Caki2 (cell line): ENCODE measurements around the gene SIRPA. TPM values are rescaled to one million over a fixed set of nuclear protein-coding genes. Genes with fewer than 3 reads are reported as not detected.
"Not testable (repeated sequence)": the region's sequence is repeated elsewhere in the genome, so short reads cannot be mapped to it uniquely, and the experiment has no call there.

Experiments used
- DNase-seq: peaks from one replicate; pipeline ENCODE4 v3.0.0-alpha.2; 2015; ENCODE audit warnings: low read depth
- in situ Hi-C: cut with HindIII; loops from 2 replicates; pipeline ENCODE4 v1.10.0; 2016; ENCODE audit warnings: low sequenced_read_pairs, low pct_unique_long_range_greater_than_20kb, mixed read lengths
- total RNA-seq: library from RNA; depleted of rRNA; stranded (reverse); fragments of >200 nt; shearing (Covaris generic); gene quantifications from 2 replicates; pipeline ENCODE4 v1.2.3, GENCODE V29; 2014; ENCODE audit warnings: low replicate concordance

Gene SIRPA
- total RNA-seq, 1 experiment from 2014 or later: 56.2 TPM

- in situ Hi-C loops: no loop called here
- peak; percentile 96 for DNase-seq
These were observed 25.0 kb downstream of the SIRPA start for GRCh38 chr20:1920252-1920651.

- in situ Hi-C loops: no loop called here
- peak; percentile 90 for DNase-seq
These were observed 25.6 kb downstream of the SIRPA start for GRCh38 chr20:1920826-1921225.

DNA sequence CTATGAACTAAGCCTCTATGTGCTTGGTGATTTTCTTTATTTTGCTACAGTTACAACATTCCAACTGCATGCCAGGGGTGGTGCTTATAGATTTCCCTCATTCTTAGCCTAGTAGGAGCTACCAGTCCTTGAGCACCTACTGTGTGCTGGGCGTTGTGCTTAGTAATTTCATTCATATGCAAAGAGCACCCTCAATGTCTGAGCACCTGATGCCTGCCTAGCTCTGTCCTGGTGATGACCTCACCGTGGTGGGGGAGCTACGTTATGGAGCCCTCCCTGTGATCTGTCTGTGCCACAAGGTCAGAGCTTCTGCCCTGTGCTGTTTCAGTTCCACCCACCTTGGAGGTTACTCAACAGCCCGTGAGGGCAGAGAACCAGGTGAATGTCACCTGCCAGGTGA lies 26.8 kb downstream of the SIRPA start:
- DNase-seq, in situ Hi-C loops: not testable (repeated sequence)

DNA sequence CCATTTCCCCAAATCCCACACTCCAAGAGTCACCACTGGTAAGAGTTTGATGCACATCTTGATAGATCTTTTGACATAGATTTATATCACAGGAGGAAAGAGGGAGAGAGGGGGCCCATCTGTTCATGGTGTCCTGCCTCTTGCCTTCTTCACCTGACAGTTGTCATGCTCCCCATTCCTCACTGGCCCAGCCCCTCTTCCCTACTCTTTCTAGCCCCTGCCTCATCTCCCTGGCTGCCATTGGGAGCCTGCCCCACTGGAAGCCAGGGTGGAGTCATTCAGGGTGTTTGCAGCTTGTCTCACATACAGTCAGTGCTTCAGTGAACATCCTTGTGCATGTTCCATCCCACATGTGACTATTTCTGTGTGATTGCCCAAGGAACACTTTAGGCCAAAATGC lies 27.6 kb downstream of the SIRPA start:
- no peak for DNase-seq
- in situ Hi-C loops: no loop called here

DNA sequence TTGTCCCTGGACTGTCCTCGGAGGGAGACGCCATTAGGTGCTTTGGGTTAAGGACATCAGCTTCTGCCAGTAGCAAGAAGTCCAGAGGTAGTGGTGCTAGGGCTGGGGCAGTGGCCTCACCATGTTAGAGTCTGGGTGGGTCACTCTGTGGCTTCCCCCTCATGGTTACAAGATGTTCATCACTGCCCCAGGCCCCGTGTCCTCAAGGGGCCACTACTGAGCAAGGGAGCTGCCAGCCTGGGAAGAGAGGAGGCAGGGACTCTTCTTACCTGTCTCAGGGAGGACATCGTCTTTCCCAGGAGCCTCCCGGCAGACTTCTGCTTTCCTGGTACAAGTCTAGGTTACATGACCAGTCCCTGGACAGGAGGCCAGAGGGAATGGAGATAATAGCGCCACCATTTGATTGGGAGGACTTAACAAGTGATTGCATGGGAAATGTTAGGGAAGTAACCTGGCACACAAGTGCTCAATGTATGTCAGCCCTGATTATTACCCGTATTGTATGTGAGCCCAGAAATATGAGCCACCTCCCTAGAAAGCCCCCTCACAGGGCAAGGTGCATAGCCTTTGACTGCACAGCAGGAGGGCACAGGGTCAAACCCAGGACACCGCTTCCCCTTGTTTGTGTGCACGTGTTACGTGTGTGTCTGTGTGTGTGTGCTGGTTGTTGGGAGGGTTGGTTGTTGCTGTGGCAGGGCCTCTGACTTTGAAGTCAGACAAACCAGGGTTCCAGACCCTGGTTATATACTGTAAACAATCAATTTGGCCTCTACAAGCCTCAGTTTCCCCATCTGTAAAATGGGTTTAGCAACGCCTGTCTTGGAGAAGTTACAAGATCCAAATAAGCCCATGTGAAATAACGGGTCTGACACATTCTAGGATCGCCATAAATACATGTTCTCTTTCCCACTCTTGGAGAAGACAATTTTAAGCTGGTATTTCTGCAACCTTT lies 30.0 kb downstream of the SIRPA start:
- in situ Hi-C loops: no loop called here
- DNase-seq: no peak

GRCh38 chr20:1926237-1926636 lies 31.0 kb downstream of the SIRPA start:
- no peak for DNase-seq
- in situ Hi-C loops: no loop called here

DNA sequence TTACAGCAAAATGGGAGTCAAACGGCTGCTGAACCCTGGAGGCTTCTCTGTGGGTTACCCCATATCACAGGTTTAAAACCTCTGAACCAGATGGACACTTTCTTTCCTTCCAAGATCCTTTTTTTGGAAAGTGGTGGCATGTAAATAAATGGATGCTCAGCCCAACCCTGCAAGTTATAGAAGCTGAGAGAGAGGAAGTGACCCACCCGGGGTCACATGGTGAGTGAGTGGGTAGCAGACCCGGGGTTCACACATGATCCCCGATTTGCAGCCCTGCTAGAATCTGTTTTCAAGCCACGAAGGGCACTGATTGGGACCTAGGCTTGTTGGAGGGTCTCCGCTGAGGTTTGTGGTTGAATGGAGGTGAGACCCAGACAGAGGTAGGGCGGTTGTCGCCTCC lies 32.0 kb downstream of the SIRPA start:
- no peak for DNase-seq
- in situ Hi-C loops: no loop called here

DNA sequence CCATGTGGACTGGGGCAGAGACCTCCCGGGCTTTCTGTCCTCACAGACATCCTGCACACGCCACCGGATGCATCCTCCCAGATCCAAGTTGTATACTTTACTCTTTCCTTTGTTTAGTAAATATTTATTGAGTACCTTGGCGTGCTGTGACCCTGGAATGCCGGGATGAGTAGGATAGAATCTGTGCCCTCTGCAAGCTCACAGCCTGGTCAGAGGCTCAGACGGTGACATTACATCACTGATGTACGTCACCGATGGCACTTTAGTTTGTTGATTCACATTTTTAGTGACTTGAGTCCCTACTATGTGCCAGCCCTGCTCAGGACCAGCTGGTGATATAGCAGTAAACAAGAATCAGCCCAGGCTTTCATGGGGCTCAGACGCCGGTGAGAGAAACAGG lies 32.9 kb downstream of the SIRPA start:
- no peak for DNase-seq
- in situ Hi-C loops: no loop called here

DNA sequence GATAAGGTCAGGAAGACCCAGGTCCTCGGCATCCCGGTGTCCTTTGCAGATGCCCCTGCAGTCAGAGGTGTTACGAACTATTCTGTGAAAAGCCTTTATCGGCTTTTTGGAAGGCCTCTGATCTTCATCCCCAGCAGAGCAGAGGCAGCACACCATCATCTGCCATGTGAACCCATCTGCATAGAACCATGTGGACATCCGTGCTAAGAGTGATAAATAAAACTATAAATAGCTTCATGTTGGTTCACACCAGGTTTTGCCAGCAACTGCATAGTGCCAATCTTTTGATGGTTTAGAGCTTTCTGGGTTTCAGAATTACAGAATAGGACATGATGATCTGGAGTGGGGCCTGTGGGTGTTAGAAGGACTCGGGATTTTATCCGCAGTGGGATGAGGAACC lies 33.6 kb downstream of the SIRPA start:
- DNase-seq: no peak
- in situ Hi-C loops: no loop called here

GRCh38 chr20:1929460-1929859 lies 34.3 kb downstream of the SIRPA start:
- DNase-seq: no peak
- in situ Hi-C loops: no loop called here

DNA sequence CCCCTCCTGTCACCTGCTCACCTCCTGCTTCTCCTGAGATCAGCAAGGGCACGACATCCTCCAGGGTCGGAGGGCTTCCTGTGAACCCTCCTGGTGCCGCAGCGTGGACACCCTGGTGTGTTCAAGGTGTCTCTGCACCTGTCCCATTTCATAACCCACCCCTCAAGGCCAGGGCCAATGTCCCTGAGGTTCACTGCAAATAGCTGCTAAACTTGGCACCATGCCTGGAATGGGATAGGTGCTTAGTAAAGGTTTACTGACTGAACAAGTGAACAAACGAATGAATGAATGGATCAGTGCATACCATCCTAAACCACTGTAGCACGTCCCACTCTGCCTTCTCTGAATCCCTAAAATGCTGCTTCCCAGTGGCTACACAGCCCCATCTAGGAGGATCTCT lies 35.0 kb downstream of the SIRPA start:
- DNase-seq: no peak

DNA sequence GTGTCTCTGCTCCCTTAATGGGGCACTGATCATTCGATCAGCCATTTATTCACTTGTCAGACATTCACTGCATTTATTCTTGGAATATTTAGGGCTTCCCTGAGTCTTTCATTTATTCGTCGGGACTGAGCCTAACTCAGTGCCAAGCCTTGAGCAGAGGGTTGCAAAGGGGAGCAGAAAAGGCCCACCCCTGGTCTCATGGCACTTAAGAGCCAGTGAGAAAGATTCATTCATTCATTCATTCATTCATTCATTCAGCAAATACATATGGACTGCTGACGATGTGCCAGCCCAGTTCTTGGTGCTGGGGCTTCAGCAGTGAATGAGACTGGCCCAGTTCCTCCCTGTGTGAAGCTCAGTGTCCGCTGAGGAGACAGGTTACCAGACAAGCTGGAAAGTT lies 36.6 kb downstream of the SIRPA start:
- in situ Hi-C loops: no loop called here
- no peak for DNase-seq

More for the DNA sequence above, 35.0 kb downstream of the SIRPA start:
- in situ Hi-C loops: no loop called here

DNA sequence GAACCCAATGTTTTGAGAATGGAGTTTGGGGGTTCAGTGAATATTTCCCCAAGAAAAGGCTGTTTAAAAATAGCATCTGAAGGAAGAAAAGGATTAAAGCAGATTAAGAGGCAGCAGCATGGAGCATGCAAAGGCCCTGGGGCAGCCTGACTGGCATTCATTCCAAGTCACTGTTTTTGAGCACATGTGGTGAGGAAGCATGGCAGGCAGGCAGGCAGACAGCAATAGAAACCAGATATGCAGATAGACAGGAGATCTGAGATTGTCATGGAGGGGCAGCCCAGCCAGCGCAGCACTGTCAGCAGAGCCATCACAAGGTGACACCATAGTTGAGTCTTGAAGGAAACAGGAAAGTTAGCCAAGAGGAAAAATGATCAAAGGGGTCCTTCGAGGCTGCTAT lies 37.8 kb downstream of the SIRPA start:
- no peak for DNase-seq
- in situ Hi-C loops: no loop called here

DNA sequence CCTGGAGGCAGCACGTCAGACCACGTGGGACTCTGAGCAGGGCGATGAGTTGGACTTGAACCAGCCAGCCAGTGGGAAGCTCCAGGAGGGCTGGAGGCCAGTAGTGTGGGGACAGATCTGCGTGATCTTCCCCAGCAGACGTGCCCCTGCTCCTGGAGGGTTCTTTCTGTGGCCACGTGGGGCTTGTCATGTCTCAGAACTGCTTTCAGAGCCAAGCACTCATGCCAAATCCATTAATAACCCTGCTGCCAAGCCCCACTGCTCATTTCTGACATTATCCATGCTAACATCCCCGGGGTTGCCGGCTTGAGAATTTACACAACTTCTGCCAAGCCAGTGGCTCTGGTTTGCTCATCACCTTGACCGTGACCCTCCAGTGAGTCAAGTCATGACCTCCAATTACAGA lies 38.3 kb downstream of the SIRPA start:
- DNase-seq: no peak
- in situ Hi-C loops: no loop called here

DNA sequence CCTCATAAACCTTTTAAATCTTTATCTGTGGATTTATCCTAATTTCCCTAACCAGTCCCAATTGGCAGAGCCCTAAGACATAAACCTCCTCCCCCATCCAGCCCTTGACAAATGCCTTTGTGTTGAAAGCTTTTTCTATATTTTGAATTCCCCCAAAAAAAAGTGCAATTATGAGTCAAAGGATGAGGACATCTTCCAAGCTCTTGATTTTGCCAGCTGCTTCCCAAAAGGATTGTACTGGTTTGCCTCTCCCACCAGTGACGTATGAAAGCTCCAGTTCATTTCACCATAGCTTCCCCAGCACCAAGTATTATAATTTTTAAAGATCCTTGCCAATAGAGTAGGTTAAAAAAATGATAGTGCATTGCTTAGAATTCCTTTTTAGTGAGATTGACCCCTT lies 38.9 kb downstream of the SIRPA start:
- in situ Hi-C loops: no loop called here
- DNase-seq: no peak

DNA sequence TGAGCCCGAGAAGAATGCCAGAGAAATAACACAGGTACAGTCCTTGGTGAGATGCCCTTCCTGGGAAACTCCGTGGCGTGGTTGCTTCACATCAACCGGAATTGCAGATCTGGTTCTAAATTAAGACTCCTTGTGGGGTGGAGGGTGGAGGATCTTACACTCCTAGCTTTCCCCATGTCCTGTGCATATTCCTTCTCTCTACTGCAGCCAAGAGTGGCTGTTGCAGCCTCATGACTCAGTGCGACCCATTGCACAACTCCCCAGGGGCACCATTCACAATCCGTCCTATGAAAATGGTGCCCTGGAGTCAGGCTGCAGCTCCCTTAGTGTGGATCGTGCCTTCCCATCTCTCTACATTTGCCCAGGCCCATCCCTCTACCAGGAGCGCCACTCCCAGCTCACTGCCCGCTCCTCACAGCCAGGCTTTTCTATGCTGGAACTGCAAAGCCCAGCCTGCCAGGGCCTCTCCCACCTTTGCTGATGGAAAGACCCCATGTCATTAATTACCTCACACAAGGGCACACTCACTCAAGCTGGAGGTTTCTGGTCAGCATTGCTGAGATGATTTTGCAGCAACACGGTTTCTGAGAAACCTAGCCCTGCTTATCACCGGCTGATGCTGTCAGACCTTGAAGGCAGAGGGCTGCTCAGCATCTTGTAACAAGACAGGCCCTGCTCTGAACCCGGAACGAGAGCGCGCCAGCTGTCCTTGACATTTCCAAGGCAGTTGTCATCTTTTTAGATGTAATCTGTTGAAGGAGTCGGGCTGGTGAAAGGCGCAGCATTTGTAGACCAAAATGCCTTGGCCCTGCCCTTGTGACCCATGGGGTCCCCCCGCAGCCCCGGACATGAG lies 39.7 kb downstream of the SIRPA start:
- no peak for DNase-seq
- in situ Hi-C loops: no loop called here

DNA sequence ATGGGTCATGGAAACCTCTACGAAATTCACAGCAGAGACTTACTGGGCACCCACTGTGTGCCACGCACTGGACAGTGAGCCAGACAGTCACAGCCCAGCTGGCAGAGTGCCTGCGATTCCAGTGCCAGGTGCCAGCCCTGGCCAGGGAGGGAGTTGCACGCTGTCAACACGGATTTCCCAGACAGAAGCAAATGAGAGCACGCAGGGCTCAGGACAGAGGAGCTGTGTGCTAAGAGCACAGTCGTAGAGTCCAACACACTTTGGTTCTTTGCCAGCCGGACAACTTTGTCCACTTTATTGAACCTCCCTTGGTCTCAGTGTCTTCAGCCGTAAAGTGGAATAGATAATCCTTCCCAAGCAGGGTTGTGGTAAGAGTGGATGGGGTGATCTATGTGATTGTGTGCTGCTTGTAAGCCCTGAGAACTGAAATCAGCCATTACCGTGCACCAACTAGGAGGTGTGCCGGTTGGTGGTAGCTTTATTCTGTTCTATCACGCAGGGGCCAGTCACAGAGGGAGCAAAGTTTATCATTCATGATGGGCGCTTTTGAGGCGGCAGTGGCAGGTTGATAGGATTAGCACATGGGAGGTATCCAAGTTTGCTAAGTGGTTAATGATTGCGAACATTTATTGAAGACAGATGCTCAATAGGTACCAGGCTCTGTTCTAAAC lies 40.6 kb downstream of the SIRPA start:
- no peak for DNase-seq
- in situ Hi-C loops: no loop called here

DNA sequence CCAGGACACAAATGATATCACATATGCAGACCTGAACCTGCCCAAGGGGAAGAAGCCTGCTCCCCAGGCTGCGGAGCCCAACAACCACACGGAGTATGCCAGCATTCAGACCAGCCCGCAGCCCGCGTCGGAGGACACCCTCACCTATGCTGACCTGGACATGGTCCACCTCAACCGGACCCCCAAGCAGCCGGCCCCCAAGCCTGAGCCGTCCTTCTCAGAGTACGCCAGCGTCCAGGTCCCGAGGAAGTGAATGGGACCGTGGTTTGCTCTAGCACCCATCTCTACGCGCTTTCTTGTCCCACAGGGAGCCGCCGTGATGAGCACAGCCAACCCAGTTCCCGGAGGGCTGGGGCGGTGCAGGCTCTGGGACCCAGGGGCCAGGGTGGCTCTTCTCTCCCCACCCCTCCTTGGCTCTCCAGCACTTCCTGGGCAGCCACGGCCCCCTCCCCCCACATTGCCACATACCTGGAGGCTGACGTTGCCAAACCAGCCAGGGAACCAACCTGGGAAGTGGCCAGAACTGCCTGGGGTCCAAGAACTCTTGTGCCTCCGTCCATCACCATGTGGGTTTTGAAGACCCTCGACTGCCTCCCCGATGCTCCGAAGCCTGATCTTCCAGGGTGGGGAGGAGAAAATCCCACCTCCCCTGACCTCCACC lies 42.2 kb downstream of the SIRPA start:
- DNase-seq: no peak
- in situ Hi-C loops: no loop called here
